Spleen (tissue), 7 donors: Measurements from ENCODE around the gene P3H2.

Experiments used
- CTCF ChIP-seq, 11 experiments: fragments of 200-600 bp in 7 of 11; fragments of 450-650 bp in 4 of 11; sonication (generic) in 4 of 11; IDR thresholded peaks in 8 of 11; conservative IDR thresholded peaks in 3 of 11; 1 replicate in 7 of 11; 2 replicates in 4 of 11; pipeline versions ENCODE4 v1.4.0 to v1.8.0; 2016 to 2021; ENCODE audit warnings: antibody characterized with exemption in 11 of 11, inconsistent platforms in 4 of 11, mild to moderate bottlenecking in 1 of 11
- POLR2A ChIP-seq, 3 donors: fragments of 450-650 bp; IDR thresholded peaks; one replicate each; pipeline ENCODE4 v1.5.1; 2017; ENCODE audit warnings: antibody characterized with exemption in 3 of 3, mild to moderate bottlenecking in 1 of 3
- POLR2AphosphoS5 ChIP-seq, 3 donors: sonication (generic); formaldehyde crosslinking; IDR thresholded peaks; one replicate each; pipeline ENCODE4 v1.5.1; 2017; ENCODE audit warnings: antibody characterized with exemption in 3 of 3
- donor health status: DM: no; HTN: no; CAD: no; lungs with moderate emphysema.
- donor health status: DM: no; HTN: no; CAD: no.
- donor health status: DM: no; HTN: no; CAD: no.

- TF ChIP-seq CTCF (IDR thresholded peaks at IDR 0.05 in 8 of 11, conservative IDR thresholded peaks at IDR 0.05 in 3 of 11) (no peak), POLR2A (IDR thresholded peaks at IDR 0.05) (no peak), POLR2AphosphoS5 (IDR thresholded peaks at IDR 0.05) (no peak)
These were observed 43.2 kb downstream of the P3H2 start for GRCh38 chr3:190077395-190078045.
